Fibroblast of the aortic adventitia (primary cell): ENCODE measurements around the gene UQCC2. TPM values are rescaled to one million over a fixed set of nuclear protein-coding genes. Genes with fewer than 3 reads are reported as not detected.

Experiments
- DNase-seq: peaks from one replicate; pipeline ENCODE4 v3.0.0-alpha.2; 2010; ENCODE audit warnings: low read depth
- H3K4me3 ChIP-seq: 2 replicates; pipeline ENCODE4 v1.5.1; 2011; ENCODE audit warnings: low read depth, mild to moderate bottlenecking, control low read depth, low read length, moderate library complexity
- CTCF ChIP-seq: IDR thresholded peaks from 2 replicates; pipeline ENCODE4 v1.5.1; 2011; ENCODE audit warnings: mild to moderate bottlenecking, low read length, control low read depth, inconsistent platforms; ENCODE audit not compliant: insufficient read depth
- total RNA-seq: library from RNA; depleted of rRNA; stranded (reverse); fragments of >200 nt; gene quantifications from 2 replicates; pipeline ENCODE4 v1.2.3, GENCODE V29; 2012; ENCODE audit warnings: low replicate concordance

Gene UQCC2
- total RNA-seq = 7.0 and 20.2 TPM in 2 replicates

- H3K4me3 ChIP-seq = peak within 1 kb of the TSS; percentile 97
- TF ChIP-seq CTCF = peak; percentile 71
- DNase-seq = peak; percentile 97
These were observed at the start of gene UQCC2 for GRCh38 chr6:33711140-33712129. TSS of gene UQCC2 (minus strand) at chr6:33711700. CDS start at chr6:33711686, 14 bp downstream.

- DNase-seq = no peak
- no peak overlapping the region for H3K4me3 ChIP-seq
These were observed 48.6 kb upstream of the UQCC2 start for GRCh38 chr6:33759887-33760629.

GRCh38 chr6:33758815-33759216 lies 47.3 kb upstream of the UQCC2 start:
- H3K4me3 ChIP-seq = no peak overlapping the region
- DNase-seq = no peak

More at GRCh38 chr6:33759887-33760629, 48.6 kb upstream of the UQCC2 start:
- TF ChIP-seq CTCF = no peak

GRCh38 chr6:33757906-33758305 lies 46.4 kb upstream of the UQCC2 start:
- H3K4me3 ChIP-seq = no peak overlapping the region
- no peak for DNase-seq
- TF ChIP-seq CTCF = no peak

More at GRCh38 chr6:33758815-33759216, 47.3 kb upstream of the UQCC2 start:
- TF ChIP-seq CTCF = no peak

- DNase-seq = no peak
- TF ChIP-seq CTCF = no peak
- H3K4me3 ChIP-seq = no peak overlapping the region
These were observed 45.6 kb upstream of the UQCC2 start for GRCh38 chr6:33757113-33757512.

GRCh38 chr6:33756211-33756954 lies 44.9 kb upstream of the UQCC2 start:
- no peak overlapping the region for H3K4me3 ChIP-seq
- no peak for DNase-seq
- TF ChIP-seq CTCF = no peak
